ENCODE results near the gene IQGAP3. TPM values are rescaled to one million over a fixed set of nuclear protein-coding genes. Genes with fewer than 3 reads are reported as not detected.
A peak's percentile ranks its signal among the peaks of the same experiment; 100 is the strongest.

IQGAP3 gene
- total RNA-seq, 1 donor from 2014 or later = 1.3 TPM

DNA sequence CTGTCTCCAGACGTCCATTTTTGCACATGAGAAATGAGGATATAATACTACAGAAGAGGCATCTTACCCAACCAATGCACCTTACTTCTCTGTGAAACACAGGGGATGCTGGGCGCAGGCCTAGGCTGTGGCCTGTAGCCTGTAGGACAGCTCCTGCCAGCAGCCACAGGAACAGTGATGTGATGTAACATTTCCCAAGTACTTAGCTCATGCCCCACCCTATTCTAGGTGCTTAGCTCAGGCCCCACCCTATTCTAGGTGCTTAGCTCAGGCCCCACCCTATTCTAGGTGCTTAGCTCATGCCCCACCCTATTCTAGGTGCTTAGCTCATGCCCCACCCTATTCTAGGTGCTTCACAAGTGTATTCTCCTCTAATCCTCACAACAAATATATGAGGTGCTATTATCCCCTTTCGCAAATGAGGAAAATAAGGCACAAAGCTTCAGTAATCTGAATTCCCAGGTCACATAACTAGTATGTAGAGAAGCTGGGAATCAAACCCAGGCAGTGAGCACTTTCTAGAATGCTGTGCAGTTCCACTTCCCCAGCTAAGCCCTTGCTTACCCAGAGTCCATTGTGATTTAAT, 14.6 kb upstream of the IQGAP3 start:
- no peak for TF ChIP-seq CTCF (IDR thresholded peaks at IDR 0.05)
- ATAC-seq (peak; percentile 58), DNase-seq (no peak)
- intact Hi-C loops (cut with DNase I) = no loop called here
- H3K4me1 ChIP-seq = peaks cover 4% of the 10 kb centered on the region
- no peaks in the 10 kb centered on the region for H3K27me3 ChIP-seq
- H3K4me3 ChIP-seq = no peak overlapping the region
- H3K36me3 ChIP-seq = no peaks in the 10 kb centered on the region
- H3K27ac ChIP-seq = no peak overlapping the region
- H3K9me3 ChIP-seq = no peaks in the 10 kb centered on the region

DNA sequence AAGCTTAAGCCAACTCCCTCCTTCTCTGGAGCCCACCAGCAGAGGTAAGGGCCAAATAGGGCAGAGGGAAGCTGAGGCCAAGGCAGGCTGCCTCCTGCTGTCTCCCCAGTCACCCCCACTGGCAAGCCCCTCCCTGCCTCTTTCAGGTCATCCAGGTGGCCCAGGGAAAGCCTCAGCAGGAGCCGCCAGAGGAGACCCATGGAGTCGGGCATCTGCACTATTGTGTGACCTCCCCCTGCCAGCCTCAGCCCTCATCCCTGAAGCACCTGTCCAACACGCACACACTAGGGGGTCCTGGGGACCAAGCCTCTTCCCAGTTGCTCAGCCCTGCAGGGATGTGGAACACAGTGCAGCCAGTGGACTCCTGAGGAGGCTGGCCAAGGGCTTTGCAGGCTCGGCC, 14.0 kb upstream of the IQGAP3 start:
- no peak for TF ChIP-seq CTCF (IDR thresholded peaks at IDR 0.05)
- Histone ChIP-seq H3K27ac (no peak overlapping the region), H3K27me3 (no peaks in the 10 kb centered on the region), H3K9me3 (no peaks in the 10 kb centered on the region), H3K4me1 (peaks cover 4% of the 10 kb centered on the region), H3K4me3 (no peak overlapping the region), H3K36me3 (no peaks in the 10 kb centered on the region)
- DNase-seq = no peak
- no peak for ATAC-seq
- intact Hi-C loops (cut with DNase I) = no loop called here

GRCh38 chr1:156584813-156585212, 12.4 kb upstream of the IQGAP3 start:
- no peak overlapping the region for H3K27ac ChIP-seq
- intact Hi-C loops (cut with DNase I) = no loop called here
- H3K4me1 ChIP-seq = no peaks in the 10 kb centered on the region
- no peak for TF ChIP-seq CTCF (IDR thresholded peaks at IDR 0.05)
- no peak for ATAC-seq
- no peaks in the 10 kb centered on the region for H3K9me3 ChIP-seq
- DNase-seq = no peak
- no peaks in the 10 kb centered on the region for H3K36me3 ChIP-seq
- no peaks in the 10 kb centered on the region for H3K27me3 ChIP-seq
- H3K4me3 ChIP-seq = no peak overlapping the region

DNA sequence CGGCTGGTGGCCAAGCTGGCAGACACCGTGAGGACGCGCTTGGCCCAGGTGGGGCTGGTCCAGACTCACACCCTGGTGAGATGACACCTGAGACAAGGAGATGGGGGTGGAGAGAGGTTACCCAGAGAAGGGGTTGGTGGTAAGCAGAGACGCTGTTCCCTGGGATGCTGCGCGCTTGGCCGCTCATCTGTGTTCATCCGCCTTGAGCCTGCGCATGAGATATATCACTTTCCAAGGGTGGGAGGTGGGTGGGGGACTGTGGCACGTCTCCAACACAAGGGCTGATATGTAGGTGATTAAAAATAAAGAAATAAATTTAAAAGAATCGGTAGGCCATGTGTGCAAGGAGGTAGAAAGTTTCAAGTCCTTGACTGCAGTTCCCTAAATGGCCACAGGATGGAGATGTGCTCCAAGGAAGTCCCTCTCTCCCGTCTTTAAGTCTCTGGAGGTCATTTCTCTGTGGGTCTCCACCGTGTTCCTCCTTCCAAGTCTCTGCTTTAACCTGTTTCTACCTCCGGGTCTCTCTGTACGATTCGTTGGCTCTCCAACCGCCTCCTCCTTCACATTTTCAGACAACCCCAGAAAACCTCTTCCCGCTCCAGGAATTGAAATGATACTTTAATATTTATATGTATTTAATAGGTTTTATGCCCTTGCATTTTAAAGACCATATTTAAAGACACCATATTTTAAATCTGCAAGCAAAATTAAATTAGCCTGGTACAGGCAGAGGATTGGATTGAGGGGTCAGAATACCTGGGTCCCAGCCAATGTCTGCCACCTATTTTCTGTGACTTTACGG, 11.7 kb upstream of the IQGAP3 start:
- Histone ChIP-seq H3K4me1 (no peaks in the 10 kb centered on the region), H3K36me3 (no peaks in the 10 kb centered on the region), H3K27me3 (no peaks in the 10 kb centered on the region), H3K27ac (no peak overlapping the region), H3K4me3 (no peak overlapping the region), H3K9me3 (no peaks in the 10 kb centered on the region)
- DNase-seq (no peak), ATAC-seq (peak; percentile 82)
- intact Hi-C loops (cut with DNase I) = no loop called here
- peak; percentile 97 for TF ChIP-seq CTCF (IDR thresholded peaks at IDR 0.05)

- no peaks in the 10 kb centered on the region for H3K4me1 ChIP-seq
- intact Hi-C loops (cut with DNase I) = no loop called here
- no peak for TF ChIP-seq CTCF (IDR thresholded peaks at IDR 0.05)
- no peak overlapping the region for H3K27ac ChIP-seq
- H3K27me3 ChIP-seq = no peaks in the 10 kb centered on the region
- ATAC-seq (no peak), DNase-seq (no peak)
- no peaks in the 10 kb centered on the region for H3K9me3 ChIP-seq
- no peaks in the 10 kb centered on the region for H3K36me3 ChIP-seq
- no peak overlapping the region for H3K4me3 ChIP-seq
Measured at GRCh38 chr1:156582388-156583017, 10.1 kb upstream of the IQGAP3 start.

Data from upper lobe of right lung (tissue), 1 donor.